Liver (tissue), 3 donors: ENCODE measurements around the gene FXYD2.

Experiments
- CTCF ChIP-seq: fragments of 150-350 bp; IDR thresholded peaks from 2 replicates; pipeline ENCODE4 v1.5.1; 2017; ENCODE audit warnings: improper control_type of control experiment, low read depth, low read length; ENCODE audit not compliant: missing input control
- EGR1 ChIP-seq, 2 donors: IDR thresholded peaks; 2 replicates each; pipeline ENCODE4 v1.6.1; 2016 to 2018; ENCODE audit warnings: antibody characterized with exemption in 2 of 2, low read depth in 2 of 2
- FOXA1 ChIP-seq: IDR thresholded peaks from 2 replicates; pipeline ENCODE4 v1.6.1; 2016; ENCODE audit warnings: antibody characterized with exemption
- HNF4G ChIP-seq: IDR thresholded peaks from 2 replicates; pipeline ENCODE4 v1.6.1; 2016; ENCODE audit warnings: antibody characterized with exemption
- JUND ChIP-seq, 2 donors: IDR thresholded peaks; 2 replicates each; pipeline ENCODE4 v1.6.1; 2016; ENCODE audit warnings: antibody characterized with exemption in 2 of 2
- MAX ChIP-seq: IDR thresholded peaks from 2 replicates; pipeline ENCODE4 v1.6.1; 2016; ENCODE audit warnings: antibody characterized with exemption
- RAD21 ChIP-seq, 2 donors: IDR thresholded peaks; 2 replicates each; pipeline ENCODE4 v1.6.1; 2016; ENCODE audit warnings: antibody characterized with exemption in 2 of 2, mild to moderate bottlenecking in 2 of 2
- RXRA ChIP-seq, 2 donors: IDR thresholded peaks; 2 replicates each; pipeline ENCODE4 v1.6.1; 2017 to 2018; ENCODE audit warnings: antibody characterized with exemption in 2 of 2, mild to moderate bottlenecking in 1 of 2
- SP1 ChIP-seq: IDR thresholded peaks from 2 replicates; pipeline ENCODE4 v1.6.1; 2018; ENCODE audit warnings: antibody characterized with exemption, mild to moderate bottlenecking
- TAF1 ChIP-seq: conservative IDR thresholded peaks from 2 replicates; pipeline ENCODE4 v1.6.1; 2016; ENCODE audit warnings: antibody characterized with exemption, mild to moderate bottlenecking
- ZBTB33 ChIP-seq: IDR thresholded peaks from 2 replicates; pipeline ENCODE4 v1.6.1; 2016; ENCODE audit warnings: antibody characterized with exemption
- TF ChIP-seq, protein P1 (sequence below): IDR thresholded peaks from 2 replicates; pipeline ENCODE4 v1.6.1; 2016; ENCODE audit warnings: antibody characterized with exemption, mild to moderate bottlenecking
- donor health status: healthy.
- donor health status: healthy.

DNA sequence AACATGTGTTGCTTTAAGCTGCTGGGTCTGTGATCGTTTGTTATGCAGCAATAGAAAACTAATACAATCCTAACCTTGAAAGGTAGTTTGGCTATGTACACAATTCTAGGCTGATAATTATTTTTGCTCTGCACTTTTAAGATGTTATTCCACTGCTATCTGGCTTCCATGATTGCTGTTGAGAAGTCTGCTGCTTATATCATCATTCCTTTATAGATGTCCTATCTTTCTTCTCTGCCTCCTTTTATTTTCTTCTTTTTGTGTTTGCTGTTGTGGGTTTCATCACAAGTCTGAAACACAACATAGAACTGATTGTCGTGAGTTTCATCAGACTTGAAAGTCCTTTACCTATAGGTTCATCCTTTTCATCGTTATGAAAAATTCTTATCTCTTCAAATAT, 27.8 kb upstream of the FXYD2 start:
- no peak for TF ChIP-seq SP1
- no peak for TF ChIP-seq CTCF
- no peak for TF ChIP-seq RAD21 (IDR thresholded peaks at IDR 0.05)
- TF ChIP-seq RXRA (IDR thresholded peaks at IDR 0.05) = no peak
- TF ChIP-seq TAF1 = no peak
- TF ChIP-seq, protein P1, sequence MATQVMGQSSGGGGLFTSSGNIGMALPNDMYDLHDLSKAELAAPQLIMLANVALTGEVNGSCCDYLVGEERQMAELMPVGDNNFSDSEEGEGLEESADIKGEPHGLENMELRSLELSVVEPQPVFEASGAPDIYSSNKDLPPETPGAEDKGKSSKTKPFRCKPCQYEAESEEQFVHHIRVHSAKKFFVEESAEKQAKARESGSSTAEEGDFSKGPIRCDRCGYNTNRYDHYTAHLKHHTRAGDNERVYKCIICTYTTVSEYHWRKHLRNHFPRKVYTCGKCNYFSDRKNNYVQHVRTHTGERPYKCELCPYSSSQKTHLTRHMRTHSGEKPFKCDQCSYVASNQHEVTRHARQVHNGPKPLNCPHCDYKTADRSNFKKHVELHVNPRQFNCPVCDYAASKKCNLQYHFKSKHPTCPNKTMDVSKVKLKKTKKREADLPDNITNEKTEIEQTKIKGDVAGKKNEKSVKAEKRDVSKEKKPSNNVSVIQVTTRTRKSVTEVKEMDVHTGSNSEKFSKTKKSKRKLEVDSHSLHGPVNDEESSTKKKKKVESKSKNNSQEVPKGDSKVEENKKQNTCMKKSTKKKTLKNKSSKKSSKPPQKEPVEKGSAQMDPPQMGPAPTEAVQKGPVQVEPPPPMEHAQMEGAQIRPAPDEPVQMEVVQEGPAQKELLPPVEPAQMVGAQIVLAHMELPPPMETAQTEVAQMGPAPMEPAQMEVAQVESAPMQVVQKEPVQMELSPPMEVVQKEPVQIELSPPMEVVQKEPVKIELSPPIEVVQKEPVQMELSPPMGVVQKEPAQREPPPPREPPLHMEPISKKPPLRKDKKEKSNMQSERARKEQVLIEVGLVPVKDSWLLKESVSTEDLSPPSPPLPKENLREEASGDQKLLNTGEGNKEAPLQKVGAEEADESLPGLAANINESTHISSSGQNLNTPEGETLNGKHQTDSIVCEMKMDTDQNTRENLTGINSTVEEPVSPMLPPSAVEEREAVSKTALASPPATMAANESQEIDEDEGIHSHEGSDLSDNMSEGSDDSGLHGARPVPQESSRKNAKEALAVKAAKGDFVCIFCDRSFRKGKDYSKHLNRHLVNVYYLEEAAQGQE = no peak
- TF ChIP-seq JUND (IDR thresholded peaks at IDR 0.05) = no peak
- TF ChIP-seq HNF4G = no peak
- TF ChIP-seq FOXA1 = no peak
- TF ChIP-seq EGR1 (IDR thresholded peaks at IDR 0.05; ENCODE audit: low read depth in 2 of 2) = no peak
- no peak for TF ChIP-seq MAX
- TF ChIP-seq ZBTB33 = no peak
